Measurements from ENCODE around the gene RAET1G. TPM values are rescaled to one million over a fixed set of nuclear protein-coding genes. Genes with fewer than 3 reads are reported as not detected.
"Not testable (repeated sequence)": the region's sequence is repeated elsewhere in the genome, so short reads cannot be mapped to it uniquely, and the experiment has no call there.

Gene RAET1G
- total RNA-seq, 4 donors from 2014 or later = 0.29 to 0.32 TPM; not detected in 2

- TF ChIP-seq POLR2A (IDR thresholded peaks at IDR 0.05; ENCODE audit: low read depth) (no peak), EP300 (IDR thresholded peaks at IDR 0.05) (no peak), POLR2AphosphoS5 (IDR thresholded peaks at IDR 0.05) (peak in 1 of 2 donors; percentile 27)
- Histone ChIP-seq H3K9me3 (no peaks in the 10 kb centered on the region), H3K36me3 (no peaks in the 10 kb centered on the region), H3K4me1 (peaks cover 30 to 37% (median 34%) of the 10 kb centered on the region in 4 donors), H3K27me3 (no peaks in the 10 kb centered on the region), H3K27ac (replicated peaks in 1 of 4) (peak overlapping the region; percentile 61 to 80 (median 66)), H3K4me3 (no peak overlapping the region)
- intact Hi-C loops (cut with DNase I) = no loop called here
- 50% methylated on average over 3 of the region's 7 CpGs for WGBS
- peak; percentile 93 for DNase-seq (ENCODE audit: extremely low spot score)
These were observed 27.8 kb downstream of the RAET1G start for GRCh38 chr6:149895048-149895590.

- H3K27ac ChIP-seq (replicated peaks in 1 of 4); H3K9me3 ChIP-seq; H3K27me3 ChIP-seq; DNase-seq (ENCODE audit: extremely low spot score); intact Hi-C loops (cut with DNase I); H3K4me3 ChIP-seq; H3K36me3 ChIP-seq: not testable (repeated sequence)
- H3K4me1 ChIP-seq = peaks cover 22 to 23% (median 22%) of the 10 kb centered on the region in 4 donors
- 80% methylated on average over 6 of the region's 6 CpGs for WGBS
These were observed 31.1 kb downstream of the RAET1G start for GRCh38 chr6:149891864-149892263.

- TF ChIP-seq CTCF (IDR thresholded peaks at IDR 0.05) (no peak), EP300 (IDR thresholded peaks at IDR 0.05) (no peak), POLR2A (IDR thresholded peaks at IDR 0.05; ENCODE audit: low read depth) (no peak), POLR2AphosphoS5 (IDR thresholded peaks at IDR 0.05) (no peak)
- Histone ChIP-seq H3K9me3 (no peaks in the 10 kb centered on the region), H3K36me3 (no peaks in the 10 kb centered on the region), H3K27ac (replicated peaks in 1 of 4) (no peak overlapping the region), H3K4me1 (peaks cover 16 to 17% (median 16%) of the 10 kb centered on the region in 4 donors), H3K4me3 (no peak overlapping the region), H3K27me3 (no peaks in the 10 kb centered on the region)
- DNase-seq (ENCODE audit: extremely low spot score) = no peak
- 89% methylated on average over 3 of the region's 3 CpGs for WGBS
- intact Hi-C loops (cut with DNase I) = no loop called here
These were observed 31.7 kb downstream of the RAET1G start for GRCh38 chr6:149891259-149891658.

- H3K9me3 ChIP-seq = no peaks in the 10 kb centered on the region
- intact Hi-C loops (cut with DNase I) = no loop called here
- no peak overlapping the region for H3K27ac ChIP-seq (replicated peaks in 1 of 4)
These were observed 32.3 kb downstream of the RAET1G start for GRCh38 chr6:149890629-149891045.

GRCh38 chr6:149889326-149889725 lies 33.6 kb downstream of the RAET1G start:
- H3K4me1 ChIP-seq = peaks cover 0 to 3% (median 1%) of the 10 kb centered on the region in 4 donors
- H3K4me3 ChIP-seq = no peak overlapping the region
- no peaks in the 10 kb centered on the region for H3K36me3 ChIP-seq
- 67% methylated on average over 7 of the region's 7 CpGs for WGBS
- DNase-seq (ENCODE audit: extremely low spot score) = no peak
- intact Hi-C loops (cut with DNase I) = no loop called here
- no peak overlapping the region for H3K27ac ChIP-seq (replicated peaks in 1 of 4)
- TF ChIP-seq CTCF (IDR thresholded peaks at IDR 0.05) (no peak), EP300 (IDR thresholded peaks at IDR 0.05) (no peak), POLR2AphosphoS5 (IDR thresholded peaks at IDR 0.05) (no peak), POLR2A (IDR thresholded peaks at IDR 0.05; ENCODE audit: low read depth) (no peak)
- no peaks in the 10 kb centered on the region for H3K27me3 ChIP-seq
- H3K9me3 ChIP-seq = no peaks in the 10 kb centered on the region

More at GRCh38 chr6:149890629-149891045, 32.3 kb downstream of the RAET1G start:
- Histone ChIP-seq H3K4me3 (no peak overlapping the region), H3K27me3 (no peaks in the 10 kb centered on the region), H3K36me3 (no peaks in the 10 kb centered on the region), H3K4me1 (peaks cover 9 to 10% (median 10%) of the 10 kb centered on the region in 4 donors)
- no peak for DNase-seq (ENCODE audit: extremely low spot score)
- TF ChIP-seq POLR2A (IDR thresholded peaks at IDR 0.05; ENCODE audit: low read depth) = no peak
- 67% methylated on average over 5 of the region's 6 CpGs for WGBS

GRCh38 chr6:149888659-149889058 lies 34.3 kb downstream of the RAET1G start:
- peaks cover 0 to 9% (median 8%) of the 10 kb centered on the region in 4 donors for H3K4me1 ChIP-seq
- H3K36me3 ChIP-seq = no peaks in the 10 kb centered on the region
- no peak for DNase-seq (ENCODE audit: extremely low spot score)
- no peak overlapping the region for H3K4me3 ChIP-seq
- no peaks in the 10 kb centered on the region for H3K9me3 ChIP-seq
- H3K27me3 ChIP-seq = no peaks in the 10 kb centered on the region
- 70% methylated on average over 1 of the region's 1 CpG for WGBS
- H3K27ac ChIP-seq (replicated peaks in 1 of 4) = no peak overlapping the region
- TF ChIP-seq POLR2AphosphoS5 (IDR thresholded peaks at IDR 0.05) (no peak), CTCF (IDR thresholded peaks at IDR 0.05) (no peak)
- intact Hi-C loops (cut with DNase I) = no loop called here
